HG03175 (cell line): ENCODE results near the gene USH1G.
"Not testable (repeated sequence)": the region's sequence is repeated elsewhere in the genome, so short reads cannot be mapped to it uniquely, and the experiment has no call there.

Experiments used
- ATAC-seq: cut with Tn5 transposase; IDR thresholded peaks from one replicate; pipeline ENCODE4 v1.9.1; 2021; ENCODE audit warnings: mild to moderate bottlenecking, moderate library complexity; ENCODE audit not compliant: unreplicated experiment

USH1G gene

GRCh38 chr17:74877592-74878548 is 45.2 kb downstream of the USH1G start:
- ATAC-seq: no peak

DNA sequence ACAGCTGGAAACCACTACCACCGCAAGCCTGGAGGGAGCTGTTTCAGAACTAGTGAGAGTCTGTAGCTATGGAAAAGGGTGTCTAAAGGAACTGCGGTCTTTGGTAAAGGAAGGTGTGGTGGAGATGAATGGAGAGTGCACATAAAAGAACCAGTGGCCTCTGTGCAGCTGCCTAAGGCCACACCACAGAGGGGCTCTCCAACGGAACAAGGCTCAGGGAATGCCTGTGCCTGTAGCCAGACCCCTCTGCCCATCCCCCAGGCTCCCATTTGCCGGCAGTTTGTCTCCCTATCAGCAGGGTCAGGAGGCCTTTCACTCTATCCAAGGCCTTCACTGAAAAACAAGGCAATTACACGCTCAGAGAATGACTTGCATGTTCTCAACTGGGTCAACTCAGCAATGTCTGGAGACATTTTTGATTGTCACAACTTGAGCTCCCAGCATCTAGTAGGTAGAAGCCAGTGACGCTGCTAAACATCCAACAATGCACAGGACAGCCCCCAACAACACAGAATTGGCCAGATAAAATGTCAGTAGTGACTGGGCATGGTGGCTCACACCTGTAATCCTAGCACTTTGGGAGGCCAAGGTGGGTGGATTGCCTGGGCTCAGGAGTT is 47.0 kb downstream of the USH1G start:
- no peak for ATAC-seq

- no peak for ATAC-seq
Measured at GRCh38 chr17:74875155-74875976, 47.7 kb downstream of the USH1G start.

DNA sequence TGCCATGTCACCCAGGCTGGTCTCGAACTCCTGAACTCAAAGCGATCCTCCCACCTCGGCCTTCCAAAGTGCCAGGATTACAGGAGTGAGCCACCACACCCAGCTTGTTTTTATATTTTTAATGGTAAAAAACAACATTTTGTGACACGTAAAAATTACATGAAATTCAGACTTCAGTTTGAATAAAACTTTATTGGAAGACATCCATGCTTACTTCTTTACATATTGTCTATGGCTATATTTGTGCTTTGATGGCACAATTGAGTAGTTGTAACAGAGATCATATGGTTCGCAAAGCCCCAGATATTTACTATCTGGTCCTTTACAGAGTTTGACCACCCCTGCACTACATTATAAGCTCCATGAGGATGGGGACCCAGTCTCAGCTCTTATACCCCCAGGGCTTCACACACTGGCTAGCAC is 48.4 kb downstream of the USH1G start:
- ATAC-seq: no peak

GRCh38 chr17:74873874-74874614 is 49.0 kb downstream of the USH1G start:
- no peak for ATAC-seq

- peak; percentile 91 for ATAC-seq
Measured at GRCh38 chr17:74873037-74873873, 49.8 kb downstream of the USH1G start.

DNA sequence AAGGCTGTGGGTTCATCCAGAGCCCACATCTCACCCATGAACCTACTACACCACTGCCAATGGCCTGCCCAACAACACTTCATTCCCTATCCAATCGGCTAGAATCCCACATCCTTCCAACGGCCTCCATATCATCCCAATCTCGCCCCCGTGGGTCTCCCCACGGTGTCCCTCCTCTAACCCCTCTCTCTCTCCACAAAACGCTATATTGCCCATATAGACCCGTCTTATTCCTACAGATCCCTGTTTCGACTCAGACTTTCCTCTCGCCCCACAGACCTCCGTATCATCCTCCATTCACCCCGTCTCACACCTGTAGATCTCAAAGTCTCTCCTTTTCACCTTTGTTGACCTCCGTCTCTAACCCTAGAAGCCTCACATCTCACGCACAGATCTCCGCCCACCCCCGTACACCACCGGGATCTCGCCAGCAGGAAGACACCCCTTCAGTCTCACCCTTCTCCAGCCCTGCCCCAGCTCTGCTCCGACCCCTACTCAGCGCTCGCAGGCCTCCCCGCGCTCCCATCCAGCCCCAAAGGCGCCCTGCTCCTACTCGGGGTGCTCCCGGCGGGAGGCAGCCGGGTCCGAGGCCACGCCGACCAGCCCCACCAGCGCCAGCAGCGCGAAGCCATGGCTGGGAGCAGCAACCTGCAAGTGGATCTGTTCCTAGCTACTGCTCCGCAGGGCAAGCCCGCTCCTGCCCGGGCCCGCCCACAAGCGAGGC is 50.6 kb downstream of the USH1G start, which contains the start of gene FDXR:
TSS of gene FDXR (minus strand) at position 682 of the 724 bp plus-strand sequence. CDS start at position 632, 50 bp downstream.
- ATAC-seq: peak; percentile 17

GRCh38 chr17:74871356-74872076 is 51.5 kb downstream of the USH1G start:
- no peak for ATAC-seq

GRCh38 chr17:74870512-74870911 is 52.5 kb downstream of the USH1G start:
- ATAC-seq: no peak

GRCh38 chr17:74870028-74870427 is 53.0 kb downstream of the USH1G start:
- not testable (repeated sequence) for ATAC-seq

GRCh38 chr17:74868908-74869255 is 54.2 kb downstream of the USH1G start:
- ATAC-seq: no peak

DNA sequence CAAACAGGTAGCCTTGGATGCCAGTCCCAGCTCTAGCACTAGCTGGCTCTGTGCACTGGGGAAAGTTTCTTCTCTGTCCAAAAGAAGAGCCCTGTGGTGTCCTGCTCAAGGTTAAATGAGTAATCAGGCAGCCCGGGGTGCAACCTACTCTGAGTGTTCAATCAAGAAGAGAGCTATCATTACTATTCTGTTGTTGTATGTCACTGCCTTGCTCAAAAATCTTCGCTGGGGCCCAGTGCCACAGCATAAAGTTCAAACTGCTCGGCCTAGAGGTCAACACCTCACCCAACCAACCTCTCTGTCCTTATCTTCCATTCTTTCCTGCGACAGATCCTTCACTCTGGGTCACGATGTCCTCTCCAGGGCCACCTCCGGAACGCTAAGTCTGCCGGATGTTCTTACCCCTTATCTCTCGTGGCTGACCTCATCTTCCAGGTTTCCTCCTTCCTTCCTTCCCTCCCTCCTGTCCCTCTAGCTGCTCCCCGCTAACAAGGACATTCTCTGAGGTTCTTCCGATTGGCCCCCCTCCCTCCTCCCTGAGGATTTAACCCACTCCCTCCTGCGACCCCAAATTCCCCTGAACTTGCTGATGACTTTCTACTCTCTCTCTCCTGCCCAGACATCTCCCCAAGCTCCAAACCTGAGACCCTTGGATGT is 54.7 kb downstream of the USH1G start:
- no peak for ATAC-seq

GRCh38 chr17:74866198-74866835 is 56.7 kb downstream of the USH1G start:
- ATAC-seq: no peak
